AG09319 (cell line): Measurements from ENCODE around the gene TRIM68.

Source experiments
- DNase-seq: peaks from one replicate; pipeline ENCODE4 v3.0.0-alpha.2; 2010; ENCODE audit warnings: low read depth; ENCODE audit errors: extremely low read depth
- TF ChIP-seq, protein P1 (sequence below): IDR thresholded peaks from 2 replicates; pipeline ENCODE4 v1.5.1; 2011; ENCODE audit warnings: low read depth, mild to moderate bottlenecking, inconsistent platforms, low read length, moderate library complexity

Gene TRIM68

DNA sequence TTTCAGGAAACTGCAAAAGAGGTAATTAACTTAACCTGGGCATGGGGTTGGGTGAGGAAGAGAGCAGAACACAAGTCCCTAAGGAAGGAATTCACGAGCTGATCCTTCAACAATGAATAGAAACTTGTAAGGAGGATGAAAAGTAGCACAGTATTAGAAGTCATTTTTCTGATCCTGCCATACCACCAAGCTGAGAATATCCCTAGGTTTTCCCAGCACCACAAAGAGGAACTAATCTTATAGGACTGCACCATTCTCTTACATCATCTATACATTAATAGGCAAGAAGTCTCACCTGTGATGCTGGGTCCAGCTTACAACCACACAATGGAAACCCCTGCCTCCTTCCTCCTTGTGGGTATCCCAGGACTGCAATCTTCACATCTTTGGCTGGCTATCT lies 14.3 kb downstream of the TRIM68 start, which contains the start of gene OR52I1:
Gene OR52I1, plus strand, starts transcription at position 301 of the 400 bp plus-strand sequence. Its CDS starts 0 bp downstream, at position 301.
- DNase-seq, result no peak
- TF ChIP-seq, protein P1, sequence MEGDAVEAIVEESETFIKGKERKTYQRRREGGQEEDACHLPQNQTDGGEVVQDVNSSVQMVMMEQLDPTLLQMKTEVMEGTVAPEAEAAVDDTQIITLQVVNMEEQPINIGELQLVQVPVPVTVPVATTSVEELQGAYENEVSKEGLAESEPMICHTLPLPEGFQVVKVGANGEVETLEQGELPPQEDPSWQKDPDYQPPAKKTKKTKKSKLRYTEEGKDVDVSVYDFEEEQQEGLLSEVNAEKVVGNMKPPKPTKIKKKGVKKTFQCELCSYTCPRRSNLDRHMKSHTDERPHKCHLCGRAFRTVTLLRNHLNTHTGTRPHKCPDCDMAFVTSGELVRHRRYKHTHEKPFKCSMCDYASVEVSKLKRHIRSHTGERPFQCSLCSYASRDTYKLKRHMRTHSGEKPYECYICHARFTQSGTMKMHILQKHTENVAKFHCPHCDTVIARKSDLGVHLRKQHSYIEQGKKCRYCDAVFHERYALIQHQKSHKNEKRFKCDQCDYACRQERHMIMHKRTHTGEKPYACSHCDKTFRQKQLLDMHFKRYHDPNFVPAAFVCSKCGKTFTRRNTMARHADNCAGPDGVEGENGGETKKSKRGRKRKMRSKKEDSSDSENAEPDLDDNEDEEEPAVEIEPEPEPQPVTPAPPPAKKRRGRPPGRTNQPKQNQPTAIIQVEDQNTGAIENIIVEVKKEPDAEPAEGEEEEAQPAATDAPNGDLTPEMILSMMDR, result no peak

DNA sequence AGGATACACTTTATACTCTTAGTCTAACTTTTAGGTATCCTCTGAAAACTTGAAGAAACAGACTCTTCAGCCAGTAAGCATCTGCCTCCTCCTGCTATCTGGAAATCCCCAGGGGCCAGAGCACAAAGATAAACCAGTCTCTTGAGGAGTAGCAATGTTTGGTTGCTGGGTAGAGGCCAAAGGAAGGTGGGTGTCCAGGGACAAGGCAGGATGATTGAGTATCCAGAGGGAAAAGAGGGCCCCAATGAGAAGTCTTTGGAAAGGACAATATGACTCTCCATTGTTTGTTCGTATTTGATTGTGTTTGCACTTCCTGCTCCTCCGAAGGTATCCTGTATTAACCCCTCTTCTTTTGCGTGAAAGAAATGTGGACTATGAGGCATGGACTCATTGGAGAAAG lies 19.0 kb downstream of the TRIM68 start:
- no peak for DNase-seq
- TF ChIP-seq, protein P1, result no peak

DNA sequence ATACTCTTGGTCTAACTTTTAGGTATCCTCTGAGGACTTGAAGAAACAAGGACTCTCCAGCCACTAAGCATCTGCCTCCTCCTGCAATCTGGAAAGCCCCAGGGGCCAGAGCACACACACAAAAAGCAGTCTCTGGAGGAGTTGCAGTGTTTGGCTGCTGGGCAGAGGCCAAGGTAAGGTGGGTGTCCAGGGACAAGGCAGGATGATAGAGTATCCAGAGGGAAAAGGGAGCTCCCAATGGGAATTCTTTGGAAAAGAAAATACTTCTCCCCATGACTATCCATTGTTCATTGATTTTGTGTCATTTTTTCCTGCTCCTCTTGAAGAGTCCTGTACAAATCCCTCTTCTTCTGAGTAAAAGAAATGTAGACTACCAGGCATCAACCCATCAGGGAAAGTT lies 26.6 kb downstream of the TRIM68 start, which contains the start of gene OR52I2:
Gene OR52I2, plus strand, starts transcription at position 301 of the 400 bp plus-strand sequence.
- DNase-seq, result no peak
- TF ChIP-seq, protein P1, result no peak

DNA sequence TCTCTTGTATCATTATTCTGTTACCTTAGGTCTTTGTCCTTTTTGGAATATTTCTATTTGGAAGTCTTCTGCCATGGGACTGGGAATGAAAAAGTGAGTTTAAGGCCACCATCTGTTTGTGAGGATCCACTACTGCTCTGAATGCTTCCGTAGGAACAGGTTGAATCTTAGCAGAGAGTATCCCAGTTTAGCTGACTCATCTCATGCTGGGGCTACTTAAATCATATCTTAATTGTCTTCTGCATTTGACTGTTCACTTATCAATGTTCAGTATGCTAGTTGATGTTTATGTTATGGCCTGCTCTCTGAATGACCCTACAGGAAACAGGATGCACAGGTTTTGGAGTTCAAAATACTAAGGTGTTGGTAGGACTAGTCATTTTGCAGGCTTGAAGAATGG lies 27.9 kb downstream of the TRIM68 start:
- TF ChIP-seq, protein P1, result no peak

DNA sequence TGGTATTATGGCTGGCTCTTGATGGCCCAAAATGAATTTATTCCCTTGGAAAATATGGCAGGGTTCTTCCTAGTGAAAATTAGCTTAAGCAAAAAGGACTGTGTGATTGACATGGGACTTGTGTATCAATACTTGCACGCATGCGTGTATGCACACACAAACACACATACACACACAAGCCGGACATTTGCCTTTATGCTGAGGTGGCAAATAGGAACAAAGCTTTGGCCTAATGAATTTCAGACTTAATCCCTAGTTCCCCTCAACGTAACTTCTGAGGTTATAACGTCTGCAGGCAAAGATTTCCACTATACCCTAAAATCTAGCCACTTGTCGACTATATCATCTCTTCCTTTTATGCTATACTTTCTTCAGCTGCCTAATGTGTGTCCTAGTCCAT lies 29.4 kb downstream of the TRIM68 start:
- TF ChIP-seq, protein P1, result no peak

More for the DNA sequence above, 27.9 kb downstream of the TRIM68 start:
- no peak for DNase-seq

DNA sequence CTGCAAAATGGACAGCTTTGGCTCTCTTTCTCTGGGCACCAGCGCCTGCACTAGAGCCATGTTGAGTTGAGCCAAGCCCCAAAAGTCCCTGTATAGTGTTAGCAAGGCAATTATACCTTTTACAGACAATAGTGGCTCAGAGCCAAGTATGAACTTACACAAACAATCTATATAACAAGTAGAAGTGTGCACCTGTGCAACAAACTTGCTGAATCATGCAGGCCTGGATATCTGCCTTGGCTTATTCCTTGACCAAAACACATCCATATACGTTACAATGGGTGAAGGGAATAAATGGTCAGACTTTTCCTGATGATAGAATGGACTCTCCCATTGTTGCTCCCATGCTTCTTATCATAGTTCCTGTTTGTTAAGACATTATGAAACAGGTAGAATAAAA lies 30.3 kb downstream of the TRIM68 start:
- no peak for DNase-seq
- TF ChIP-seq, protein P1, result no peak

More for the DNA sequence above, 29.4 kb downstream of the TRIM68 start:
- DNase-seq, result no peak

DNA sequence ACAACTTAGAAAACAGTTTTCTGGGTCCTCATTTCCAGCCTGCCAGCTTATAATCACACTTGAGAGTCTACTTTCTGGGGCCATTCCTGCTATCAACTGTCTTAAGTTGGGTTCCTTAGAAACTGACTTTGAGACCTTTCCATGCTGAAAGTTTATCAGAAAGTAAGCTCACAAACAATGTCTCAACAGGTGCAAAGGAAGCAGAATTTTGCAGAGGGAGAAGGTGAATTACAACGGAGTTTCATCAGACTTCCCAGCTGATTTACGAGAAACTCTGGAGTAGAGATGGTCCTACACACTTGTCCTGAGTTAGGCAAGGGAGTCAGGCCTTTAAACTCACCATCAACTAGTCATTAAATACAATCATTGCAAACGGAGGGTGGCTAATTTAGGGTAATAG lies 31.2 kb downstream of the TRIM68 start:
- TF ChIP-seq, protein P1, result no peak

More for the DNA sequence above, 31.2 kb downstream of the TRIM68 start:
- DNase-seq, result no peak
